ENCODE data around the gene INPP5K. TPM values are rescaled to one million over a fixed set of nuclear protein-coding genes. Genes with fewer than 3 reads are reported as not detected.

INPP5K gene
- total RNA-seq, 4 donors from 2014 or later, result 59.6 to 76.0 (median 73.1) TPM

GRCh38 chr17:1561420-1562175 lies 45.2 kb upstream of the INPP5K start:
- no peaks in the 10 kb centered on the region for H3K9me3 ChIP-seq
- peaks cover 0 to 11% of the 10 kb centered on the region in 2 donors for H3K36me3 ChIP-seq
- ATAC-seq, result peak; percentile 20
- peak overlapping the region; percentile 91 to 100 (median 94) for H3K27ac ChIP-seq
- H3K4me3 ChIP-seq, result peak overlapping the region; percentile 92 to 95
- 6 to 14% methylated on average over 17 to 22 of the region's 47 CpGs for WGBS, 2 donors (ENCODE audit: low coverage in 1 of 2)
- TF ChIP-seq CTCF (IDR thresholded peaks at IDR 0.05) (peak in 3 of 4 experiments; percentile 36 to 46 (median 45)), POLR2A (IDR thresholded peaks at IDR 0.05) (no peak)
- H3K4me1 ChIP-seq, result peaks cover 0 to 59% (median 28%) of the 10 kb centered on the region in 3 donors
- H3K27me3 ChIP-seq, result no peaks in the 10 kb centered on the region

GRCh38 chr17:1560858-1561355 lies 44.5 kb upstream of the INPP5K start:
- H3K36me3 ChIP-seq, result peaks cover 0 to 16% of the 10 kb centered on the region in 2 donors
- peaks cover 0 to 62% (median 28%) of the 10 kb centered on the region in 3 donors for H3K4me1 ChIP-seq
- no peak for ATAC-seq
- H3K27me3 ChIP-seq, result no peaks in the 10 kb centered on the region
- peak overlapping the region in 3 of 4 donors; percentile 92 to 100 (median 97) for H3K27ac ChIP-seq
- no peaks in the 10 kb centered on the region for H3K9me3 ChIP-seq
- 75 to 80% methylated on average over 7 of the region's 7 CpGs for WGBS, 2 donors (ENCODE audit: low coverage in 1 of 2)
- TF ChIP-seq POLR2AphosphoS5 (IDR thresholded peaks at IDR 0.05) (no peak), CTCF (IDR thresholded peaks at IDR 0.05) (no peak), POLR2A (IDR thresholded peaks at IDR 0.05) (no peak), EP300 (IDR thresholded peaks at IDR 0.05) (no peak)
- H3K4me3 ChIP-seq, result peak overlapping the region in 1 of 2 donors; percentile 95

- Histone ChIP-seq H3K27ac (peak overlapping the region in 3 of 4 donors; percentile 11 to 92 (median 41)), H3K27me3 (no peaks in the 10 kb centered on the region), H3K9me3 (no peaks in the 10 kb centered on the region), H3K4me3 (no peak overlapping the region), H3K4me1 (peaks cover 0 to 69% (median 28%) of the 10 kb centered on the region in 3 donors), H3K36me3 (peaks cover 0 to 16% of the 10 kb centered on the region in 2 donors)
- ATAC-seq, result no peak
- 74 to 81% methylated on average over 3 to 8 of the region's 22 CpGs for WGBS, 2 donors (ENCODE audit: low coverage in 1 of 2)
- TF ChIP-seq EP300 (IDR thresholded peaks at IDR 0.05), result no peak
- TF ChIP-seq POLR2AphosphoS5 (IDR thresholded peaks at IDR 0.05), result no peak
- no peak for TF ChIP-seq CTCF (IDR thresholded peaks at IDR 0.05)
Observed at GRCh38 chr17:1560101-1560857, 43.9 kb upstream of the INPP5K start.

GRCh38 chr17:1559047-1560043 lies 42.9 kb upstream of the INPP5K start:
- no peak for ATAC-seq
- no peak for TF ChIP-seq POLR2A (IDR thresholded peaks at IDR 0.05)
- no peak for TF ChIP-seq EP300 (IDR thresholded peaks at IDR 0.05)
- TF ChIP-seq POLR2AphosphoS5 (IDR thresholded peaks at IDR 0.05), result no peak
- TF ChIP-seq CTCF (IDR thresholded peaks at IDR 0.05), result no peak
- H3K9me3 ChIP-seq, result no peaks in the 10 kb centered on the region
- WGBS, 2 donors (ENCODE audit: low coverage in 1 of 2), result 79 to 95% methylated on average over 4 to 5 of the region's 10 CpGs
- H3K4me1 ChIP-seq, result peaks cover 0 to 78% (median 28%) of the 10 kb centered on the region in 3 donors
- H3K36me3 ChIP-seq, result peaks cover 0 to 16% of the 10 kb centered on the region in 2 donors
- no peak overlapping the region for H3K27ac ChIP-seq
- no peak overlapping the region for H3K4me3 ChIP-seq
- no peaks in the 10 kb centered on the region for H3K27me3 ChIP-seq
